T-helper 1 cell treated with Interleukin-12 subunit alpha and Interleukin-12 subunit beta and Interleukin-4 antibody, amounts not matched to agents 30 μg/mL and 1 μg/mL, for 36 hours (primary cell): ENCODE data around the gene DBP.

Source experiments
- H3K27ac Mint-ChIP-seq: one replicate; pipeline ENCODE4 v1.8.0; 2021; ENCODE audit warnings: mild to moderate bottlenecking, mixed read lengths
- H3K27me3 Mint-ChIP-seq: one replicate; pipeline ENCODE4 v1.8.0; 2021; ENCODE audit warnings: low read depth, mixed read lengths
- H3K36me3 Mint-ChIP-seq: one replicate; pipeline ENCODE4 v1.8.0; 2021; ENCODE audit warnings: low read depth, mixed read lengths
- H3K4me1 Mint-ChIP-seq: one replicate; pipeline ENCODE4 v1.8.0; 2021; ENCODE audit warnings: low read depth, mixed read lengths
- H3K4me3 Mint-ChIP-seq: one replicate; pipeline ENCODE4 v1.8.0; 2021; ENCODE audit warnings: mild to moderate bottlenecking, moderate library complexity, mixed read lengths
- H3K9me3 Mint-ChIP-seq: one replicate; pipeline ENCODE4 v1.8.0; 2021; ENCODE audit warnings: mixed read lengths

DBP gene

GRCh38 chr19:48656840-48657474 is 19.8 kb upstream of the DBP start:
- no peak overlapping the region for H3K27ac Mint-ChIP-seq
- peaks cover 3% of the 10 kb centered on the region for H3K27me3 Mint-ChIP-seq

GRCh38 chr19:48654299-48655059 is 17.3 kb upstream of the DBP start:
- Mint-ChIP-seq H3K36me3 (no peaks in the 10 kb centered on the region), H3K4me3 (no peak overlapping the region), H3K27ac (no peak overlapping the region), H3K9me3 (no peaks in the 10 kb centered on the region), H3K27me3 (peaks cover 3% of the 10 kb centered on the region), H3K4me1 (peaks cover 10% of the 10 kb centered on the region)

More at GRCh38 chr19:48656840-48657474, 19.8 kb upstream of the DBP start:
- no peaks in the 10 kb centered on the region for H3K36me3 Mint-ChIP-seq
- H3K4me3 Mint-ChIP-seq = no peak overlapping the region
- H3K9me3 Mint-ChIP-seq = no peaks in the 10 kb centered on the region
- H3K4me1 Mint-ChIP-seq = peaks cover 10% of the 10 kb centered on the region

GRCh38 chr19:48651683-48652048 is 14.5 kb upstream of the DBP start:
- no peaks in the 10 kb centered on the region for H3K36me3 Mint-ChIP-seq
- no peaks in the 10 kb centered on the region for H3K27me3 Mint-ChIP-seq
- no peak overlapping the region for H3K4me3 Mint-ChIP-seq
- H3K9me3 Mint-ChIP-seq = no peaks in the 10 kb centered on the region
- no peak overlapping the region for H3K27ac Mint-ChIP-seq
- peaks cover 19% of the 10 kb centered on the region for H3K4me1 Mint-ChIP-seq

GRCh38 chr19:48650974-48651682 is 13.9 kb upstream of the DBP start:
- Mint-ChIP-seq H3K27ac (no peak overlapping the region), H3K27me3 (no peaks in the 10 kb centered on the region), H3K36me3 (no peaks in the 10 kb centered on the region), H3K9me3 (no peaks in the 10 kb centered on the region), H3K4me1 (peaks cover 19% of the 10 kb centered on the region), H3K4me3 (no peak overlapping the region)

GRCh38 chr19:48648134-48648533 is 11.0 kb upstream of the DBP start:
- H3K27me3 Mint-ChIP-seq = no peaks in the 10 kb centered on the region
- H3K4me1 Mint-ChIP-seq = peaks cover 30% of the 10 kb centered on the region
- H3K36me3 Mint-ChIP-seq = no peaks in the 10 kb centered on the region
- no peaks in the 10 kb centered on the region for H3K9me3 Mint-ChIP-seq
- peak overlapping the region; percentile 49 for H3K27ac Mint-ChIP-seq
- peak overlapping the region; percentile 1 for H3K4me3 Mint-ChIP-seq

GRCh38 chr19:48646722-48647216 is 9.6 kb upstream of the DBP start:
- peak overlapping the region; percentile 47 for H3K4me3 Mint-ChIP-seq
- H3K27me3 Mint-ChIP-seq = peaks cover 2% of the 10 kb centered on the region
- peak overlapping the region; percentile 74 for H3K27ac Mint-ChIP-seq
- peaks cover 27% of the 10 kb centered on the region for H3K4me1 Mint-ChIP-seq
- no peaks in the 10 kb centered on the region for H3K36me3 Mint-ChIP-seq
- no peaks in the 10 kb centered on the region for H3K9me3 Mint-ChIP-seq

- H3K9me3 Mint-ChIP-seq = no peaks in the 10 kb centered on the region
- H3K27me3 Mint-ChIP-seq = peaks cover 3% of the 10 kb centered on the region
- H3K4me1 Mint-ChIP-seq = peaks cover 27% of the 10 kb centered on the region
- peak within 1 kb of the TSS; percentile 80 for H3K4me3 Mint-ChIP-seq
- H3K36me3 Mint-ChIP-seq = no peaks in the 10 kb centered on the region
- H3K27ac Mint-ChIP-seq = peak within 1 kb of the TSS; percentile 85
These were observed 9.0 kb upstream of the DBP start, which contains the start of gene CA11 for GRCh38 chr19:48646001-48646721. TSS of gene CA11 (minus strand) at chr19:48646187. CDS start at chr19:48645632, 555 bp downstream.

GRCh38 chr19:48645620-48646000 is 8.4 kb upstream of the DBP start:
- Mint-ChIP-seq H3K36me3 (no peaks in the 10 kb centered on the region), H3K4me3 (peak overlapping the region; percentile 80), H3K9me3 (no peaks in the 10 kb centered on the region), H3K27me3 (peaks cover 3% of the 10 kb centered on the region), H3K27ac (peak overlapping the region; percentile 85), H3K4me1 (peaks cover 24% of the 10 kb centered on the region)

- Mint-ChIP-seq H3K9me3 (no peaks in the 10 kb centered on the region), H3K4me3 (peak overlapping the region; percentile 80), H3K36me3 (peaks cover under 1% of the 10 kb centered on the region), H3K27ac (peak overlapping the region; percentile 12), H3K4me1 (peaks cover 24% of the 10 kb centered on the region), H3K27me3 (peaks cover 3% of the 10 kb centered on the region)
These were observed 7.8 kb upstream of the DBP start for GRCh38 chr19:48644839-48645619.

- no peaks in the 10 kb centered on the region for H3K9me3 Mint-ChIP-seq
- H3K4me3 Mint-ChIP-seq = no peak overlapping the region
- peaks cover 22% of the 10 kb centered on the region for H3K4me1 Mint-ChIP-seq
- H3K36me3 Mint-ChIP-seq = peaks cover 2% of the 10 kb centered on the region
- peaks cover 3% of the 10 kb centered on the region for H3K27me3 Mint-ChIP-seq
- H3K27ac Mint-ChIP-seq = no peak overlapping the region
These were observed 7.2 kb upstream of the DBP start for GRCh38 chr19:48644355-48644754.

GRCh38 chr19:48642862-48643261 is 5.7 kb upstream of the DBP start:
- Mint-ChIP-seq H3K9me3 (no peaks in the 10 kb centered on the region), H3K27me3 (peaks cover 3% of the 10 kb centered on the region), H3K4me3 (no peak overlapping the region), H3K27ac (no peak overlapping the region), H3K36me3 (peaks cover 6% of the 10 kb centered on the region), H3K4me1 (peaks cover 26% of the 10 kb centered on the region)

GRCh38 chr19:48641850-48642249 is 4.7 kb upstream of the DBP start:
- H3K27ac Mint-ChIP-seq = no peak overlapping the region
- H3K4me3 Mint-ChIP-seq = no peak overlapping the region

GRCh38 chr19:48639483-48640375 is 2.5 kb upstream of the DBP start:
- Mint-ChIP-seq H3K4me3 (no peak overlapping the region), H3K27me3 (peaks cover 3% of the 10 kb centered on the region), H3K27ac (no peak overlapping the region), H3K4me1 (peaks cover 23% of the 10 kb centered on the region), H3K36me3 (peaks cover 6% of the 10 kb centered on the region), H3K9me3 (no peaks in the 10 kb centered on the region)

More at GRCh38 chr19:48641850-48642249, 4.7 kb upstream of the DBP start:
- H3K4me1 Mint-ChIP-seq = peaks cover 26% of the 10 kb centered on the region
- peaks cover 6% of the 10 kb centered on the region for H3K36me3 Mint-ChIP-seq
- no peaks in the 10 kb centered on the region for H3K9me3 Mint-ChIP-seq
- peaks cover 3% of the 10 kb centered on the region for H3K27me3 Mint-ChIP-seq
